Neural progenitor cell (in vitro differentiated cells): Measurements from ENCODE around the gene WDR70.

Experiments
- EZH2phosphoT487 ChIP-seq: fragments of 200-600 bp; sonication (generic); IDR thresholded peaks from 2 replicates; pipeline ENCODE4 v1.6.1; 2017; ENCODE audit warnings: antibody characterized with exemption
- TF ChIP-seq, protein P1 (sequence below): fragments of 200-600 bp; sonication (generic); IDR thresholded peaks from 2 replicates; pipeline ENCODE4 v1.5.1; 2017; ENCODE audit warnings: antibody characterized with exemption, mild to moderate bottlenecking

DNA sequence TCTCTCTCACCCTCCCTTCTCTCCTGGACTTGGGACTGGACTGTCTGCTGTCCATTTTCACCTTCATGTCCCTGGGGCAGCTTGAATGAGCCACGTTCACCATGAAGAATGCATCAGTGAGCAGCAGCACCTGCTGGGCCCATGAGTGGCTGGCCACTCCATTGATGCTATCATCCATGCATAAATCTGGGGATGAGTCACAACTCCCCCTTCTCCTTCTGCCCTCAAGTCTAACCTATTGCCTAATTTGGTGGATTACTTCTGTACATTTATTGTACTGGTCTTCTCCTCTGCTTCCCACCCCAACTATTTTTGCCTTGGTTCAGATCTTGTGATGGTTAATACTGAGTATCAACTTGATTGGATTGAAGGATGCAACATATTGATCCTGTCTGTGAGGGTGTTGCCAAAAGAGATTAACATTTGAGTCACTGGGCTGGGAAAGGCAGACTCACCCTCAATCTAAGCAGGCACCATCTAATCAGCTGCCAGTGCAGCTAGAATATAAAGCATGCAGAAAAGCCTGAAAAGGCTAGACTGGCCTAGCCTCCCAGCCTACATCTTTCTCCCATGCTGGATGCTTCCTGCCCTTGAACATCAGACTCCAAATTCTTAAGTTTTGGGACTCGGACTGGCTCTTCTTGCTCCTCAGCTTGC is 414.0 kb downstream of the WDR70 start:
- TF ChIP-seq, protein P1, sequence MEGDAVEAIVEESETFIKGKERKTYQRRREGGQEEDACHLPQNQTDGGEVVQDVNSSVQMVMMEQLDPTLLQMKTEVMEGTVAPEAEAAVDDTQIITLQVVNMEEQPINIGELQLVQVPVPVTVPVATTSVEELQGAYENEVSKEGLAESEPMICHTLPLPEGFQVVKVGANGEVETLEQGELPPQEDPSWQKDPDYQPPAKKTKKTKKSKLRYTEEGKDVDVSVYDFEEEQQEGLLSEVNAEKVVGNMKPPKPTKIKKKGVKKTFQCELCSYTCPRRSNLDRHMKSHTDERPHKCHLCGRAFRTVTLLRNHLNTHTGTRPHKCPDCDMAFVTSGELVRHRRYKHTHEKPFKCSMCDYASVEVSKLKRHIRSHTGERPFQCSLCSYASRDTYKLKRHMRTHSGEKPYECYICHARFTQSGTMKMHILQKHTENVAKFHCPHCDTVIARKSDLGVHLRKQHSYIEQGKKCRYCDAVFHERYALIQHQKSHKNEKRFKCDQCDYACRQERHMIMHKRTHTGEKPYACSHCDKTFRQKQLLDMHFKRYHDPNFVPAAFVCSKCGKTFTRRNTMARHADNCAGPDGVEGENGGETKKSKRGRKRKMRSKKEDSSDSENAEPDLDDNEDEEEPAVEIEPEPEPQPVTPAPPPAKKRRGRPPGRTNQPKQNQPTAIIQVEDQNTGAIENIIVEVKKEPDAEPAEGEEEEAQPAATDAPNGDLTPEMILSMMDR: no peak
- no peak for TF ChIP-seq EZH2phosphoT487
